Heart right ventricle (tissue), 16 donors: Measurements from ENCODE around the gene IL1RAPL1. TPM values are rescaled to one million over a fixed set of nuclear protein-coding genes. Genes with fewer than 3 reads are reported as not detected.

Experiments
- ATAC-seq, 8 donors: fragments of 200-7000 bp; cut with Tn5 transposase; one replicate each; pipeline ENCODE4 v1.9.1; 2020; ENCODE audit warnings: mild to moderate bottlenecking in 8 of 8, moderate library complexity in 8 of 8, moderate number of reproducible peaks in 1 of 8
- DNase-seq, 2 donors: peaks; one replicate each; pipeline ENCODE4 v3.0.0-alpha.2; 2020
- H3K27ac ChIP-seq, 10 donors: fragments of 200-600 bp; sonication (generic) in 2 of 10; one replicate each; pipeline versions ENCODE4 v1.5.0 to v1.8.0; 2020 to 2022; ENCODE audit warnings: mild to moderate bottlenecking in 3 of 10
- H3K27me3 ChIP-seq, 7 donors: fragments of 200-600 bp; one replicate each; pipeline ENCODE4 v1.8.0; 2021 to 2022; ENCODE audit warnings: mild to moderate bottlenecking in 2 of 7
- H3K36me3 ChIP-seq, 9 donors: fragments of 200-600 bp; sonication (generic) in 1 of 9; one replicate each; pipeline versions ENCODE4 v1.5.0 to v1.8.0; 2020 to 2022; ENCODE audit warnings: mild to moderate bottlenecking in 2 of 9
- H3K4me1 ChIP-seq, 9 donors: fragments of 200-600 bp; sonication (generic) in 1 of 9; one replicate each; pipeline versions ENCODE4 v1.5.0 to v1.8.0; 2020 to 2022; ENCODE audit warnings: mild to moderate bottlenecking in 4 of 9
- H3K4me3 ChIP-seq, 10 donors: fragments of 200-600 bp; sonication (generic) in 2 of 10; one replicate each; pipeline versions ENCODE4 v1.5.0 to v1.8.0; 2020 to 2022; ENCODE audit warnings: mild to moderate bottlenecking in 7 of 10, moderate library complexity in 2 of 10
- H3K9me3 ChIP-seq, 11 donors: fragments of 200-600 bp in 10 of 11; sonication (generic) in 2 of 11; one replicate each; pipeline versions ENCODE4 v1.5.0 to v1.8.0; 2013 to 2022; ENCODE audit warnings: mild to moderate bottlenecking in 2 of 11, control low read depth in 1 of 11, moderate library complexity in 1 of 11
- WGBS, 2 donors: extraction: QIAGEN DNeasy Blood & Tissue Kit; methylation state at CpG; one replicate each; pipeline ENCODE4 v1.1.7; 2013; ENCODE audit warnings: inconsistent platforms in 1 of 2; 5-methylcytosine and 5-hydroxymethylcytosine counted together
- intact Hi-C, 10 donors: fragments of 100-400 bp; cut with DNase I; formaldehyde crosslinking; loops; one replicate each; pipeline versions ENCODE4 v1.11.1 to v1.14.2; 2022
- polyA plus RNA-seq, 2 donors: library from polyadenylated mRNA; stranded (reverse); fragments of 200-250 nt; gene quantifications; one replicate each; pipeline ENCODE4 v1.2.3, GENCODE V29; 2013
- total RNA-seq, 10 donors: library from RNA; stranded (reverse); fragmentation: NEBNext Ultra II Directional in 3 of 10; extraction: Animal tissue kit (Norgen Biotek cat#: 25700) in 3 of 10; gene quantifications; one replicate each; pipeline versions ENCODE4 v1.2.1 to v1.2.4, GENCODE V29; 2021 to 2023
- TF ChIP-seq, protein P1 (sequence below), 9 donors: fragments of 200-600 bp; sonication (generic) in 2 of 9; IDR thresholded peaks; one replicate each; pipeline versions ENCODE4 v1.5.0 to v1.8.0; 2021 to 2022; ENCODE audit warnings: antibody characterized with exemption in 9 of 9, mild to moderate bottlenecking in 5 of 9, moderate library complexity in 1 of 9
- donor health status: Arrhythmogenic right ventricular cardiomyopathy.
- donor health status: ischemic (EF 13 %, LVEDD 7.1; RV severe dilation, severe dysfunction).
- donor health status: healthy with polysubstance abuse.
- donor health status: DM: no; HTN: yes; CAD: no.
- donor health status: DM: no; HTN: no; CAD: no.
- donor health status: ischemic (EF 25% LVEDD 6.9; RV normal size, moderate dysfunction).
- donor health status: ischemic (EF 25% LVEDD 5.7; RV mildly dilated, moderate dysfunction).
- donor health status: healthy.
- donor health status: DM: yes; HTN: yes; CAD: no.
- donor health status: Ischemic cardiomyopathy.
- donor health status: ischemic (EF 35%, LVEDD 5.7; RV mildly dilated, moderate dysfunction).
- donor health status: nonischemic (EF 11% LVEDD 7.7; RV severe dilation, severe dysfunction).
- donor health status: DM: yes; HTN: yes; CAD: no.
- donor health status: PGD.
- donor health status: ischemic (EF 29% LVEDD 5.4; RV normal size, mild dysfunction).
- donor health status: nonischemic (EF 23%, LVEDD 6.1; RV moderate dilation, normal function).

Gene IL1RAPL1
- total and polyA plus RNA-seq, 12 donors: 0.13 to 6.3 (median 2.8) TPM

DNA sequence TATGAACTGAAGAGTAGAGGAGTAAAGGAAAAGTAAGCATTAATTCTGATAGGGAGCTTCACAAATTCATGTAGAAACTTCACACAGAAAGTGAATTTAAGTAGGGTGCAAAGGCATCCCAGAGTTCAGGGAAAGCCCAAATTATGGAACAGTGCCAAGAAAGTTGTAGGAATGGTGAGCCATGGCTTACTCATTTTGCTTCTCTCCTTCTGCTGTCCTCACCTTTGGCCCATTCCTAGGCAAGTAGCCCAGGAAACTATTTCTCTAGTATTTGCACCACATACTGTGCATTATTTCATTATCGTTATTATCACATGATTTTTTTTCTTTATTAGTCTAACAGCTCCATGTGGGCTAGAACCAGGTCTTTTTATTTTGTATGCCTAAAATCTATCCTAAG, 34.9 kb upstream of the IL1RAPL1 start:
- no peak for ATAC-seq
- WGBS, 2 donors: 85 to 94% methylated on average over 1 of the region's 1 CpG
- H3K27ac ChIP-seq: no peak overlapping the region

DNA sequence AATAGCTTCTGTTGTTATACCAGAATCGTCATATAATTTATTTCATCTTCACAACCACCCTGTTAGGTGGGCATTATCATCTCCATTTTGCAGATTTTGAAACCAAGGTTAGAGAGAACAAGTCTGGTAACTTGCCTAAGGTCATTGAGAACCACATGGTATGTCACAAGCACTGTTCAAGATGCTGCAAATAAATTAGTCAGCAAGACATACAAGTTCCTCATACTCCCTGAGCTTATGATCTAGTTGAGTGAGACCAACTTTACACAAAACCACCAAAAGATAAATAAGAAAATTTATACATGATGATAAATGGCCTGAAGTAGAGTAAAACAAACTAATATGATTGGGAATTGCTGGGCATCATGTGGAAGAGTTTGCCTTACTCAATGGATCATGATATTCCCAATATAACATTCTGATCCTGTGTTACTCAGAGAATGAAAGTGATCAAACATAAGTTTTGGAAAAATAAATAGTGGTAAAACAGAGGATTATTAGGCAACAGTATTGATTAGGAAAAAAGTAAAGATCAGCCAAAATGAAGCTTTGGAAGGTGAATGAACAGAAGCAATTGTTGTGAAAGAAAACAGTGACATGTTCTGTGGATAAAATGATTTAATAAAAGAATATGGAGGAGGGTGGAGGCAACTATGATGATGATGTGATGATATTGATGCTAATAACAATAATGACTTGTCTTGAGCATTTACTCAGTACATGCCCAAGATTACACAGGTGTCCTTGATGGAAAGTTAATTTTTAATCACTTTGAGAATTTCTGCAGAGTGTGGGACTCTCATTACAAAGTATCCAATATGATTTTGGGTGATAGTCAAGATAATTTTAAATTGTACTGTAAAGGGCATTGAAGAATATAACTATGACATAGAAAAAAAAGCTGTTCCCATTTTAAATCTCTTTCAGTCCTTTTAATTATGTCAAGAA, 34.1 kb upstream of the IL1RAPL1 start:
- Histone ChIP-seq H3K36me3 (no peaks in the 10 kb centered on the region), H3K9me3 (peaks cover 0 to 23% (median 0%) of the 10 kb centered on the region in 11 donors), H3K4me1 (no peaks in the 10 kb centered on the region), H3K27me3 (no peaks in the 10 kb centered on the region), H3K27ac (no peak overlapping the region), H3K4me3 (no peak overlapping the region)
- intact Hi-C loops: no loop called here
- WGBS, 2 donors: 50 to 54% methylated on average over 1 of the region's 1 CpG
- TF ChIP-seq, protein P1, sequence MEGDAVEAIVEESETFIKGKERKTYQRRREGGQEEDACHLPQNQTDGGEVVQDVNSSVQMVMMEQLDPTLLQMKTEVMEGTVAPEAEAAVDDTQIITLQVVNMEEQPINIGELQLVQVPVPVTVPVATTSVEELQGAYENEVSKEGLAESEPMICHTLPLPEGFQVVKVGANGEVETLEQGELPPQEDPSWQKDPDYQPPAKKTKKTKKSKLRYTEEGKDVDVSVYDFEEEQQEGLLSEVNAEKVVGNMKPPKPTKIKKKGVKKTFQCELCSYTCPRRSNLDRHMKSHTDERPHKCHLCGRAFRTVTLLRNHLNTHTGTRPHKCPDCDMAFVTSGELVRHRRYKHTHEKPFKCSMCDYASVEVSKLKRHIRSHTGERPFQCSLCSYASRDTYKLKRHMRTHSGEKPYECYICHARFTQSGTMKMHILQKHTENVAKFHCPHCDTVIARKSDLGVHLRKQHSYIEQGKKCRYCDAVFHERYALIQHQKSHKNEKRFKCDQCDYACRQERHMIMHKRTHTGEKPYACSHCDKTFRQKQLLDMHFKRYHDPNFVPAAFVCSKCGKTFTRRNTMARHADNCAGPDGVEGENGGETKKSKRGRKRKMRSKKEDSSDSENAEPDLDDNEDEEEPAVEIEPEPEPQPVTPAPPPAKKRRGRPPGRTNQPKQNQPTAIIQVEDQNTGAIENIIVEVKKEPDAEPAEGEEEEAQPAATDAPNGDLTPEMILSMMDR (IDR thresholded peaks at IDR 0.05): no peak
- ATAC-seq: no peak
- DNase-seq: no peak

More for the DNA sequence above, 34.9 kb upstream of the IL1RAPL1 start:
- TF ChIP-seq, protein P1 (IDR thresholded peaks at IDR 0.05): no peak
- intact Hi-C loops: no loop called here
- Histone ChIP-seq H3K4me1 (no peaks in the 10 kb centered on the region), H3K36me3 (no peaks in the 10 kb centered on the region), H3K4me3 (no peak overlapping the region), H3K27me3 (no peaks in the 10 kb centered on the region), H3K9me3 (peaks cover 0 to 14% (median 0%) of the 10 kb centered on the region in 11 donors)
- DNase-seq: no peak

DNA sequence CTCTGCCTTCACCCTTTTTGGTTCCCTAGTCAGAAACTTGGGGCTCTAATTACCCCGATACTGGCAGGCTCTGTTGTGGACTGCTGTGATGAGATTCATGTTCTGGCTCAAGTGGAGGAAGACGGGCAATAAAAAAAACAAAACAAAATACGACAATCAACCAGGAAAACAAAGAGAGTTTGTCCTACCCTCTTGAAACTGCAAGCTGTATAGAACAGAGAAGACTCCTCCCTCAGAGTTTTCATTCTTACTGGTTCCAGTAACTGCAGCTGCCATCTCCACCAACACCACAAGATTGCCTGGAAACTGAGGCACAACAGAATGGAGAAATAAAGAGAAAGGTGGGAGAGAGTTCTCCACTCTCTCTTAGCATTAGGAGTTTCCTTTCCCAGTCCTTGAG, 11.1 kb upstream of the IL1RAPL1 start:
- H3K27me3 ChIP-seq: no peaks in the 10 kb centered on the region
- ATAC-seq (no peak), DNase-seq (no peak)
- intact Hi-C loops: no loop called here
- H3K36me3 ChIP-seq: no peaks in the 10 kb centered on the region
- WGBS, 2 donors: 74 to 76% methylated on average over 3 of the region's 3 CpGs
- H3K4me1 ChIP-seq: no peaks in the 10 kb centered on the region
- TF ChIP-seq, protein P1 (IDR thresholded peaks at IDR 0.05): no peak
- no peaks in the 10 kb centered on the region for H3K9me3 ChIP-seq
- H3K27ac ChIP-seq: no peak overlapping the region
- no peak overlapping the region for H3K4me3 ChIP-seq

DNA sequence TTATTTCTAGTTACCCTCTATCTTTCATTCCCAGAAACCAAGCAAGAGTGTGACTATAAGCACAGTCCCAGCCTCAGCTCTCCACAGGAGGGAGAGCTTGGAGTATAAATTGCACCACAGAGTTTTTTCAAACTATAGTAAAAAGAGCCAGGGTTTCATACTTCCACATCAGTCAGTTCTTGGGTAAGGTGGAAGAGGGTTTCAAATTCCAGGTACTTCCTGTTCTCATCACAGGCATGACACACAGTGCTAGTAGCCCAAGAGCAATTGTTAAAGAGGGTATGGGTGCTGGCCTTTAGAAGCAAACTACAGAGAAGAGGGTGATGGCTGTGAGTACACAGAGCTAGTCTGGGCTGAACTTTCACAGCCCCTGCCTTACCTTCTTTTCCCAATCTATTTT, 5.7 kb upstream of the IL1RAPL1 start:
- Histone ChIP-seq H3K27ac (no peak overlapping the region), H3K4me3 (no peak overlapping the region), H3K36me3 (no peaks in the 10 kb centered on the region), H3K27me3 (peaks cover 0 to 25% (median 0%) of the 10 kb centered on the region in 7 donors), H3K9me3 (no peaks in the 10 kb centered on the region), H3K4me1 (no peaks in the 10 kb centered on the region)
- no peak for ATAC-seq
- DNase-seq: no peak
- intact Hi-C loops: loop anchor here in 1 of 10 donors (10.0 kb wide), 1 partner anchor 513 kb away; no protein-coding TSS in a partner anchor
- TF ChIP-seq, protein P1 (IDR thresholded peaks at IDR 0.05): no peak
